Naive thymus-derived CD4-positive, alpha-beta T cell (primary cell): ENCODE results near the gene P2RY12. TPM values are rescaled to one million over a fixed set of nuclear protein-coding genes. Genes with fewer than 3 reads are reported as not detected.

ENCODE experiments used
- ATAC-seq: fragments of 150-1000 bp; cut with Tn5 transposase; 2 replicates; pipeline ENCODE4 v1.10.0; 2021; ENCODE audit warnings: mild to moderate bottlenecking, moderate library complexity
- CTCF ChIA-PET: fragments of 350-600 bp; sonication (Branson Sonifier 250); formaldehyde crosslinking; loops from one replicate; lab custom pipeline; 2021; ENCODE audit warnings: antibody characterized with exemption; lab: Charles Lee
- POLR2A ChIA-PET: fragments of 350-600 bp; sonication (Branson Sonifier 250); formaldehyde crosslinking; loops from one replicate; lab custom pipeline; 2021; ENCODE audit warnings: antibody characterized with exemption, inconsistent platforms; lab: Charles Lee
- DNase-seq, 9 donors: peaks; one replicate each; pipeline versions ENCODE4 v3.0.0 to v3.0.0-alpha.2; 2020 to 2022; ENCODE audit warnings: mixed read lengths in 1 of 9
- H3K27ac ChIP-seq: one replicate; pipeline ENCODE4 v1.7.0; 2013; ENCODE audit warnings: mild to moderate bottlenecking, low read depth, low read length, moderate library complexity
- H3K27me3 ChIP-seq, 2 donors: one replicate each; pipeline ENCODE4 v1.7.0; 2013; ENCODE audit warnings: low read length in 2 of 2, mild to moderate bottlenecking in 2 of 2, moderate library complexity in 2 of 2; ENCODE audit not compliant: control insufficient read depth in 2 of 2, insufficient read depth in 2 of 2
- H3K36me3 ChIP-seq, 3 experiments: 1 replicate in 2 of 3; 2 replicates in 1 of 3; pipeline ENCODE4 v1.7.0; 2013; ENCODE audit warnings: low read length in 3 of 3, mild to moderate bottlenecking in 3 of 3, moderate library complexity in 1 of 3; ENCODE audit not compliant: insufficient read depth in 3 of 3, control insufficient read depth in 2 of 3
- H3K4me1 ChIP-seq, 2 donors: one replicate each; pipeline ENCODE4 v1.7.0; 2013; ENCODE audit warnings: low read length in 2 of 2, mild to moderate bottlenecking in 2 of 2, moderate library complexity in 1 of 2; ENCODE audit not compliant: control insufficient read depth in 2 of 2, insufficient read depth in 2 of 2
- H3K4me3 ChIP-seq: 2 replicates; pipeline ENCODE4 v1.7.0; 2013; ENCODE audit warnings: mild to moderate bottlenecking, low read length
- H3K9me3 ChIP-seq, 3 experiments: 1 replicate in 2 of 3; 2 replicates in 1 of 3; pipeline ENCODE4 v1.7.0; 2013; ENCODE audit warnings: low read length in 3 of 3; ENCODE audit not compliant: control insufficient read depth in 2 of 3
- H3K27ac Mint-ChIP-seq, 9 donors: one replicate each; pipeline ENCODE4 v1.8.0; 2020 to 2022; ENCODE audit warnings: mixed read lengths in 9 of 9, mild to moderate bottlenecking in 8 of 9, moderate library complexity in 5 of 9, inconsistent platforms in 2 of 9
- H3K27me3 Mint-ChIP-seq, 5 donors: one replicate each; pipeline ENCODE4 v1.8.0; 2021 to 2022; ENCODE audit warnings: mixed read lengths in 5 of 5, mild to moderate bottlenecking in 1 of 5
- H3K36me3 Mint-ChIP-seq, 5 donors: one replicate each; pipeline ENCODE4 v1.8.0; 2020 to 2022; ENCODE audit warnings: mixed read lengths in 5 of 5, mild to moderate bottlenecking in 3 of 5, inconsistent platforms in 1 of 5
- H3K4me1 Mint-ChIP-seq, 7 donors: one replicate each; pipeline ENCODE4 v1.8.0; 2020 to 2022; ENCODE audit warnings: mixed read lengths in 7 of 7, mild to moderate bottlenecking in 3 of 7, inconsistent platforms in 1 of 7
- H3K4me3 Mint-ChIP-seq, 10 donors: one replicate each; pipeline ENCODE4 v1.8.0; 2020 to 2022; ENCODE audit warnings: mild to moderate bottlenecking in 10 of 10, mixed read lengths in 10 of 10, moderate library complexity in 6 of 10, inconsistent platforms in 2 of 10
- H3K9me3 Mint-ChIP-seq, 11 donors: one replicate each; pipeline ENCODE4 v1.8.0; 2020 to 2022; ENCODE audit warnings: mixed read lengths in 11 of 11, mild to moderate bottlenecking in 4 of 11, inconsistent platforms in 1 of 11, moderate library complexity in 1 of 11
- intact Hi-C, 2 donors: fragments of 100-400 bp; cut with micrococcal nuclease; formaldehyde crosslinking; loops; one replicate each; pipeline ENCODE4 v1.15.1; 2023
- polyA plus RNA-seq, 2 donors: library from polyadenylated mRNA; unstranded; fragments of 300-500 nt; fragmentation: Illumina TruSeq; gene quantifications; one replicate each; pipeline ENCODE4 v1.2.3, GENCODE V29; 2021
- total RNA-seq, 6 experiments: library from RNA in 5 of 6; stranded (reverse) in 5 of 6; gene quantifications; 1 replicate in 5 of 6; 2 replicates in 1 of 6; pipeline ENCODE4 v1.2.3 and lab custom pipeline; 2021 to 2026

Gene P2RY12
- total and polyA plus RNA-seq, 7 experiments from 2014 or later = 0.39 TPM; not detected in 6

- DNase-seq (no peak), ATAC-seq (no peak)
- peaks cover 0 to 10% (median 0%) of the 10 kb centered on the region in 5 donors for H3K27me3 Mint-ChIP-seq
- no peak overlapping the region for H3K4me3 Mint-ChIP-seq
- no peaks in the 10 kb centered on the region for H3K4me1 Mint-ChIP-seq
- CTCF ChIA-PET = no interaction called here
- Histone ChIP-seq H3K27ac (no peak overlapping the region), H3K4me1 (no peaks in the 10 kb centered on the region), H3K9me3 (no peaks in the 10 kb centered on the region), H3K4me3 (no peak overlapping the region), H3K36me3 (no peaks in the 10 kb centered on the region), H3K27me3 (no peaks in the 10 kb centered on the region)
- H3K27ac Mint-ChIP-seq = no peak overlapping the region
- intact Hi-C loops = no loop called here
- no peaks in the 10 kb centered on the region for H3K9me3 Mint-ChIP-seq
- no peaks in the 10 kb centered on the region for H3K36me3 Mint-ChIP-seq
- POLR2A ChIA-PET = no interaction called here
Measured at GRCh38 chr3:151372063-151372820, 12.3 kb downstream of the P2RY12 start.

DNA sequence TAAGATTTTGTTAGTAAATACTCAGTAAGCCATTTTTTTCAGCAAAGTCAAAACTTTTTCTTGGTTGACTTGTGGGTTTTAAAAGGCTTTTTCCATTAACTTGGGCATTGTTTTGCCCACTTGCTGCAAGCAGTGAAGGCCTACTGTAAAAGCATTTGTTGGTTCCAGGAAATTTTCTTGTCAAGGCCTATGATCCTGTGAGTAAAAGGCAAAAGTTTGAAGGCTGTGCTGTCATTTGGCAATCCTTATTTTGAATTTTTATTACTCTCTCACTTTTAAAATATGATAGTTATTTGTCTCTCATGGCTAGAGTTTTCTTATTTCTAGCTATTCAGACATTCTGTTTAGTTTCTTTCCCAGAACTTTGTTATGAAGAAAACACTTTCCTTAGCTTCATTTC, 13.0 kb downstream of the P2RY12 start:
- H3K4me1 ChIP-seq = no peaks in the 10 kb centered on the region
- no peaks in the 10 kb centered on the region for H3K9me3 ChIP-seq
- DNase-seq (no peak), ATAC-seq (no peak)
- no peak overlapping the region for H3K27ac Mint-ChIP-seq
- ChIA-PET CTCF (no interaction called here), POLR2A (no interaction called here)
- H3K27me3 Mint-ChIP-seq = peaks cover 0 to 10% (median 0%) of the 10 kb centered on the region in 5 donors
- no peaks in the 10 kb centered on the region for H3K9me3 Mint-ChIP-seq
- H3K4me1 Mint-ChIP-seq = no peaks in the 10 kb centered on the region
- H3K36me3 Mint-ChIP-seq = no peaks in the 10 kb centered on the region
- no peak overlapping the region for H3K4me3 ChIP-seq
- intact Hi-C loops = no loop called here
- H3K27me3 ChIP-seq = no peaks in the 10 kb centered on the region
- no peak overlapping the region for H3K27ac ChIP-seq
- no peak overlapping the region for H3K4me3 Mint-ChIP-seq
- no peaks in the 10 kb centered on the region for H3K36me3 ChIP-seq

- intact Hi-C loops = no loop called here
- no peak for ATAC-seq
- no peaks in the 10 kb centered on the region for H3K9me3 Mint-ChIP-seq
Measured at GRCh38 chr3:151367448-151367847, 17.1 kb downstream of the P2RY12 start.

GRCh38 chr3:151366993-151367392, 17.6 kb downstream of the P2RY12 start:
- ChIA-PET CTCF (no interaction called here), POLR2A (no interaction called here)
- no peaks in the 10 kb centered on the region for H3K36me3 Mint-ChIP-seq
- no peaks in the 10 kb centered on the region for H3K9me3 Mint-ChIP-seq
- H3K27ac ChIP-seq = no peak overlapping the region
- no peaks in the 10 kb centered on the region for H3K36me3 ChIP-seq
- DNase-seq (no peak), ATAC-seq (no peak)
- intact Hi-C loops = no loop called here
- H3K4me1 Mint-ChIP-seq = no peaks in the 10 kb centered on the region
- no peaks in the 10 kb centered on the region for H3K9me3 ChIP-seq
- no peak overlapping the region for H3K27ac Mint-ChIP-seq
- no peak overlapping the region for H3K4me3 ChIP-seq
- peaks cover 0 to 12% (median 0%) of the 10 kb centered on the region in 5 donors for H3K27me3 Mint-ChIP-seq
- H3K4me3 Mint-ChIP-seq = no peak overlapping the region
- no peaks in the 10 kb centered on the region for H3K27me3 ChIP-seq
- no peaks in the 10 kb centered on the region for H3K4me1 ChIP-seq

More at GRCh38 chr3:151367448-151367847, 17.1 kb downstream of the P2RY12 start:
- Histone ChIP-seq H3K4me3 (no peak overlapping the region), H3K27ac (no peak overlapping the region), H3K36me3 (no peaks in the 10 kb centered on the region), H3K4me1 (no peaks in the 10 kb centered on the region), H3K27me3 (no peaks in the 10 kb centered on the region), H3K9me3 (no peaks in the 10 kb centered on the region)
- no peak overlapping the region for H3K4me3 Mint-ChIP-seq
- DNase-seq = no peak
- no peaks in the 10 kb centered on the region for H3K36me3 Mint-ChIP-seq
- ChIA-PET POLR2A (no interaction called here), CTCF (no interaction called here)
- H3K27ac Mint-ChIP-seq = no peak overlapping the region
- H3K4me1 Mint-ChIP-seq = no peaks in the 10 kb centered on the region
- H3K27me3 Mint-ChIP-seq = peaks cover 0 to 12% (median 0%) of the 10 kb centered on the region in 5 donors

- Mint-ChIP-seq H3K4me3 (no peak overlapping the region), H3K27ac (no peak overlapping the region), H3K4me1 (no peaks in the 10 kb centered on the region), H3K36me3 (no peaks in the 10 kb centered on the region), H3K27me3 (peaks cover 0 to 7% (median 0%) of the 10 kb centered on the region in 5 donors), H3K9me3 (no peaks in the 10 kb centered on the region)
- H3K4me1 ChIP-seq = no peaks in the 10 kb centered on the region
- no peaks in the 10 kb centered on the region for H3K27me3 ChIP-seq
- intact Hi-C loops = no loop called here
- ChIA-PET POLR2A (no interaction called here), CTCF (no interaction called here)
- H3K4me3 ChIP-seq = no peak overlapping the region
- H3K27ac ChIP-seq = no peak overlapping the region
- H3K36me3 ChIP-seq = no peaks in the 10 kb centered on the region
- H3K9me3 ChIP-seq = no peaks in the 10 kb centered on the region
- DNase-seq (no peak), ATAC-seq (peak; percentile 31)
Measured at GRCh38 chr3:151362751-151363174, 21.8 kb downstream of the P2RY12 start.

- ATAC-seq = no peak
- H3K4me1 Mint-ChIP-seq = no peaks in the 10 kb centered on the region
- intact Hi-C loops = no loop called here
- H3K36me3 Mint-ChIP-seq = no peaks in the 10 kb centered on the region
- H3K4me3 Mint-ChIP-seq = no peak overlapping the region
- H3K36me3 ChIP-seq = no peaks in the 10 kb centered on the region
- no peak overlapping the region for H3K27ac Mint-ChIP-seq
- H3K4me1 ChIP-seq = no peaks in the 10 kb centered on the region
- H3K27me3 ChIP-seq = no peaks in the 10 kb centered on the region
- POLR2A ChIA-PET = no interaction called here
- CTCF ChIA-PET = interaction anchor here (0.7 kb wide), 1 partner anchor 566 kb away, joined by 3 read pairs; no protein-coding TSS in a partner anchor
- H3K9me3 Mint-ChIP-seq = no peaks in the 10 kb centered on the region
- peaks cover 0 to 9% (median 0%) of the 10 kb centered on the region in 5 donors for H3K27me3 Mint-ChIP-seq
- H3K9me3 ChIP-seq = no peaks in the 10 kb centered on the region
- H3K4me3 ChIP-seq = no peak overlapping the region
- no peak overlapping the region for H3K27ac ChIP-seq
- DNase-seq = no peak
Measured at GRCh38 chr3:151357463-151357850, 27.1 kb downstream of the P2RY12 start.
